NCI-H2196 treated with DMSO at 0.1 percent for 48 hours (cell line): Measurements from ENCODE around the gene WIPF2.
"Not testable (repeated sequence)": the region's sequence is repeated elsewhere in the genome, so short reads cannot be mapped to it uniquely, and the experiment has no call there.

Experiments
- DNase-seq: peaks from one replicate; lab custom pipeline; 2025; ENCODE audit not compliant: unreplicated experiment; lab: John Stamatoyannopoulos, UW

Gene WIPF2

GRCh38 chr17:40295488-40296436 is 76.7 kb downstream of the WIPF2 start:
- no peak for DNase-seq

DNA sequence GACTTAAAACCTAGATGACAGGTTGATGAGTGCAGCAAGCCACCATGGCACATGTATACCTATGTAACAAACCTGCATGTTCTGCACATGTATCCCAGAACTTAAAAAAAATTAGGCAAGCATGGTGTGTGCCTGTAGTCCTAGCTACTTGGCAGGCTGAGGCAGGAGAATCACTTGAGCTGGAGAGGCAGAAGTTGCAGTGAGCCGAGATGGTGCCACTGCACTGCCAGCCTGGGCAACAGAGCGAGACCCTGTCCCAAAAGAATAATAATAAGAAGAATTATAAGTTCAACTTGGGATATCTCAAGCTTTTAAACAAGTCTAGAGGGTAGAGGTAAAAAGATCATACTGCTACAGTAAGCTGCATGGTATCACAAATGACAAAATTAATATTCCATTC is 78.4 kb downstream of the WIPF2 start:
- no peak for DNase-seq

GRCh38 chr17:40298726-40299125 is 79.6 kb downstream of the WIPF2 start:
- DNase-seq = no peak

DNA sequence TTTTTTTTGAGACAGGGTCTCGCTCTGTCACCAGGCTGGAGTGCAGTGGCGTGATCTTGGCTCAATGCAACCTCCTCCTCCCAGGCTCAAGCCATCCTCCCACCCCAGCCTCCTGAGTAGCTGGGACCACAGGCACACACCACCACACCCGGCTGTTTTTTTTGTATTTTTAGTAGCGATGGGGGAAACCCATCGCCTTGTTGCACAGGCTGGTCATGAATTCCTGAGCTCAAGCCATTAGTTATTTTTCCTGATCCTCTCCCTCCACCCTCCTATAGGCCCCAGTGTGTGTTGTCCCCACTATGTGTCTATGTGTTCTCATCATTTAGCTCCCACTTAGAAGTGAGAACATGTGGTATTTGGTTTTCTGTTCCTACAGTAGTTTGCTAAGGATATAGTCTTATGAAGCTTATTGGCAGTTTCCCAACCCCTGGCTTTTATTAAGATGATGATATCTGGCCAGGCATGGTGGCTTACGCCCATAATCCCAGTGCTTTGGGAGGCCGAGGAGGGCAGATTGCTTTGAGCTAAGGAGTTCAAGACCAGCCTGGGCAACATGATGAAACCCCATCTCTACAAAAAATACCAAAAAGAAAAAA is 80.2 kb downstream of the WIPF2 start:
- DNase-seq = not testable (repeated sequence)

- DNase-seq = no peak
These were observed 82.2 kb downstream of the WIPF2 start for GRCh38 chr17:40301315-40301714.

DNA sequence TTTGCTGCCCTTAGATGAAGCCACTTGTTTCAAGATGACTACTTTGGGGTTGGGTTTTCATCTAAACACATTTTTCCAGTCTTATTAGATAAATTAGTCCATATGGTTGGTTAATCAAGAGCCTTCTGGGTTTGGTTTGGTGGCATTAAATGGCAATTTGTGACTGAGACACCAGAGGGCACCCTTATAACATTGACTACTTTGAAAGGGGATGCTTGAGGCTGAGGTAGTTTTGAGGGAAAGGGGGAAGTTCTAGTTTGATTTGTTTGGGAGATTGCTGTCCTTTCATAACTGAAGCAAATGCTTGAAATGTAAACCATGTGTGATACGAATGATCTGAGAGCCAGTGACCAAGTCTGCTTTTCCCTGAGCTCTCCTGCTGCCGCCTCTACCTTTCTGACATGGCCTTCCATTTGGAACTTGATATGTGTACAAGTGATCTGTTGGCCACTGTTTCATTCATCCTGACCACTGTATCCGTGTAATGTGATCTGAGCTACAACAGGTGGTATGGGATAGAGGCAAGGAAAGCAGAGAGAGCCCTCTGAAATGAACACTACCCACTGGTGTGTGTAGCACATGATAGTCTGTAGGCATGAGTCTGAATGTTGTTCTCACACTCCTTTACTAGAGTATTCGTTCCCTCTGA is 84.0 kb downstream of the WIPF2 start:
- DNase-seq = peak; percentile 55

DNA sequence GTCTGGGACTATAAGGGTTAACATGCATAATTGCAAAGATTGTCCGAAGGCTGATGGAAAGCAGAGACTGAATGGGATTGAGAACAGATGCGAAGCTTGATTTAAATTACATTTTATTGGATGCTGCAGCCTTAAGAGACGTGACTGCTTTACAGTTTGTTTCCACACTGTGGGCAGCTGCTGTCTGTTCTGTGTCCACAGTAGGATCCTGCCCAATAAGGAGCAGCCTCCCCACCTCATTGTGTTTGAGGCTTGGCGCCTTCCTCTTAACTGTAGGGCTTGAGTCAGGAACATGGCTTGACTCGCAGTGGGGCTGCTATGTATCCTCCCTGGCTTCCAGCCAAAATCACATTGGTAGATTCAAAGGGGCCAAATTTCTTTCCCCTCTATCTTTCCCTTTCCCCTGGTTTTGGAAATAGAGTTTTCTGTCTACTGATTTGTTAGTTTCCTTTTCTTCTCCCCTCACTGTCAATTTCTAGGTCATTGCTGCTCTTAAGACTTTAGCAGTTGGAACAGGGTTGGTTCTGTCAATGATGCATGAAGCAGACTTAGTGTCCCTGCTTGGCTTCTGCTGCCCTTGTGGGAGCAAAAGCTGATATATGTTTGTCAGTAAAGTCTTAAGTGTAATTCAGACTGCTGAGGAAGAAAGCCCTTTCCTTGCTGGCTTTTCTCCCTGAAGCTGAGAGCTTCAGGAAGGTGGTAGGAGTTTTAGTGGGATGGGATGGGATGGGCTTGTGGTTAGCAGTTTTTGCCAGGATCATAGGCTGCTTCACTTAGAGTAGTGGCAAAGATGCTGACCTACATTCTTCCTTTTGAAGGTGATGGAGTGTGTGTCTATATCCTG is 84.8 kb downstream of the WIPF2 start:
- no peak for DNase-seq

- not testable (repeated sequence) for DNase-seq
These were observed 85.4 kb downstream of the WIPF2 start for GRCh38 chr17:40304552-40304863.

- DNase-seq = not testable (repeated sequence)
These were observed 85.8 kb downstream of the WIPF2 start for GRCh38 chr17:40304866-40305265.

DNA sequence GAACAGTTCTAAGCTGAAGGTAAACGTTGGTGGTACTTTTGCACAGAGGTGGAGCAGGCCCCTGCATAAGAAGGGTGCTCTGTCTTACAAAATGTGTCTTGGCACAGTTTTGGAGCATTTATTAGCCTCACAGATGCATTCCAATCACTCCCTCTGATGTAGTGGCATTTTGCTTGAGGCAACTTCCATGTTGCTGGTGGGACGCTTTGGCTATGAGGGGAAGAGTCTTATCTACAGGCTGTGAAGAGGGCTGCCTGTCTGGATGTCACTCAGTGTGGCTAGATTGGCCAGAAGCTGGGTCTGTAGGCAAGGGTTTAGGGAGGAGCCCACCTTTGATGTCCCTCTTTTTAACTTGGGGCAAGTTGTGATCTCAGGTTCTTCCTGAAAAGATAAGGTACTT is 87.3 kb downstream of the WIPF2 start:
- no peak for DNase-seq

DNA sequence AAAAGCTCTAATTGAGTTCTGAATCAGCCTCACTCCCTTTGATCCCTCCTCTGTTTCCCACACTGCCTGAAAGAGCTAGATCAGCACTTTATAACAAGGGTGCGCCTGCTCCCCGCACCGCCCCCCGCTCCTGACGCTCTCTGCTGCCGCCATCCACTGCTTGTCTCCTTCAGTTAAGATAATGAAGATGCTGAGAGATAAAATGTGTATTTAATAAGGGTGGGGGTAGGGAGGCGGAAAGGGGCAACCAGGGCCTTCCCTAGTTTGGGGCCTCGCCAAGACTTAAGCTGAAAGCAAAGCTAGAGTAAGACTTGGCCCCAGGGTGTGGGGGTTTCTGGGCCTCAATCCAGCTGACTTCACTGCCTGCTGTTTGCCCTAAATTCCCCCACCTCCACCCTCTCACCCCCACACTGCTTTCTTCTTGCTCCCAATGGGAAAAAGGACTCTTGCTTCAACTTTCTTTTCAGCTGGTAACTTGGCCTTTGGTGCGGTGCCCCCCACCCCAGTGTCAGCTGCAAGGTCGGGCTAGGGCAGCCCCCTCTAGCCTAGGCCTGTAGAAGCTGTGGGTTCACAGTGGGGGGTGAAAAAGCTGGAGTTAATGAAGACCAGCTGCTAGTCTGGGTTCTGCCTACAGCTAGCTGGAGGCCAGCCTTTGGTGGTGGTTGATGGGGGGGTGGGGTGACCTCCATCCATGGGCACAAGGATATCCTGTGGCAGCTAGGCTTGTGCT is 88.1 kb downstream of the WIPF2 start:
- DNase-seq = no peak

DNA sequence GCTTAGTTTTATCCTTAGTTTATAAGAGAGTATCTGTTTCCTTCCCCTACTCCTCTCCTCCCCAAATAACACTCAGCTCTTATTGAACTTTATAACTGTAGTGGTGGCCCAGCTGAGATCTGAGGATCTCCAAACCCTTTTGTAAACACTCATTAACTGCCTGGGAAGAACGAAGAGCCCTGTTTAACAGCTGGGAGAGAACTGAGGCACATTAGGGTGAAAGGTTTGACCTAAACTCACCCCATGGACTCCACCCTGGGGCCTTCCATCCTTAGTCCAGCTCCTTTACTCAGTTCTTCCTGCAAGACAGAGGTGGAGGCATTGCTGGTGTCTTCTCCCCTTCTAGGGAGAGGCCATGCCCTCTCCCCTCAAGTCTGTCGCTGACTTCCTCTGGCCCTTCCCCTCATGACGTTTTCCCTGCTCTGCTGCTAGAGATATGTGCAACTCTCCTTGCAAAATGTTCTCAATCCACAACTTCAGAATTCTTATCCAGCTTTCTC is 88.7 kb downstream of the WIPF2 start:
- DNase-seq = no peak

- no peak for DNase-seq
These were observed 90.2 kb downstream of the WIPF2 start, which contains the start of gene RARA for GRCh38 chr17:40309031-40309948. TSS of gene RARA (plus strand) at chr17:40309180. CDS start at chr17:40331219, 22,039 bp downstream.

DNA sequence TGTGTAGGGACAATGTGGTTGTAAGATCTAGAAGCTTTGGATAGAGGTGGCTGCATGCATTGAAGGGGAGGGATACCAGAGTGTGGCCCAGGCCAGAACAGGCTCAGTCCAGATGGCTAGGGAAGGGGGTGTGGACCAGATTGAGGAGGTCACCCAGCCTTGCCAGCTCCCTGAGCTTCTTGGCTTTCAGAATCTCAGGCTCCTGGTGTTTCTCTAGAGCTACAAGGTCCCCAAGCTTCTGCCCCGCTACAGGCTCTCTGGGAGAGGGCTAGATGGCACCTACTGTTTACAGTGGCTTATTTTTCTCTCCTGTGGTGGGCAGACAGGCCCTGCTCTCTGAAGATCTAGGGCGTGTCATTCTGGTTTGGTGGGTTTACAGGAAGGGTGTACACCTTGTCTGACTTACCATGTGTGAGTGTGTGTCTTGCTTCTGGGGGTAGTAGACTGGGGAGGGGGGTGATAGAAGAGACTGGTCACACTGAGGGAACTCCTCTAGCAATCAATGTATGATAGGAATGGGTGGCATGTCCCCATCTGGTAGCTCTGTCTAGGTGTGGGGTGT is 90.9 kb downstream of the WIPF2 start:
- no peak for DNase-seq

- no peak for DNase-seq
These were observed 91.8 kb downstream of the WIPF2 start for GRCh38 chr17:40310882-40311391.

GRCh38 chr17:40311575-40311974 is 92.5 kb downstream of the WIPF2 start:
- no peak for DNase-seq

- no peak for DNase-seq
These were observed 93.1 kb downstream of the WIPF2 start for GRCh38 chr17:40312131-40312731.
